Measurements from ENCODE around the gene P4HB.

Gene P4HB

DNA sequence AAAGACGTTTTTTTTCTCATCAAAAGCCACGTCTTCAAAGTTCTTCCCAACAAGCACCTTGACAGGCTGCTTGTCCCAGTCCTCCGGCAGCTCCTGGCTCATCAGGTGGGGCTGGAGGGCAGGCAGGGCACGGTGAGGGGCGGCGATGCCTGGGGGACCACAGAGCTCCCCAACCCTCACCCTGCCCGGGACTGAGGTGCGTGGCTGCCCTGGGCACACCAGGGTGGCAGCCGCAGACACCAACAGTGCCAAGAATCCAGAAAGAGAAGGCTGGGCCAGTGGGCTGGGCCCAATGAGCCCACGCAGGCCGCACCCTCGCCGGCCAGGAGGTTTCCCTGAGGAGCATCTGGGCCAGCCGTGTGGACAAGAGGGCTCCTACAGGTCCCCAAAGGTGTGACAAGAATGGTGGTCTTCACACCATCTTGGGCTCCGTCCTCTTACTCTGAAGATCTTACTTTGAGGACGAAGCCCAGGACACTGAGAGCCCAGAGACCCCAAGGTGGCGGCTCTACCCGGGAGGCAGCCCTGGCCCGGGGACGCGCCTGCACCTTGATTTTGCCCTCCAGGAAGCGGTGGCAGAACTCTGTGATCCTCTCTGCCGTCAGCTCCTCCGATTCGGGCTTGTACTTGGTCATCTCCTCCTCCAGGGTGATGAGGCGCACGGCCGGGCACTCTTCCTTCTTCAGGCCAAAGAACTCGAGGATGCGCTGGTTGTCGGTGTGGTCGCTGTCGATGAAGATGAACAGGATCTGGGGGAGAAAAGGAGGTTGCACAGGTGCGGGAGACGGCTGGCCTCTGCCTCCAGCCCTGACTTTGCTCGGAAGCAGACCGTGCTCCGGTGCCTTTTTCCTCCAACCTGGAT is 14.2 kb downstream of the P4HB start (continued):
- no peak for TF ChIP-seq ZNF394 (tag by site-specific recombination; IDR thresholded peaks at IDR 0.05; ENCODE audit: borderline replicate concordance)
- TF ChIP-seq, protein P1, sequence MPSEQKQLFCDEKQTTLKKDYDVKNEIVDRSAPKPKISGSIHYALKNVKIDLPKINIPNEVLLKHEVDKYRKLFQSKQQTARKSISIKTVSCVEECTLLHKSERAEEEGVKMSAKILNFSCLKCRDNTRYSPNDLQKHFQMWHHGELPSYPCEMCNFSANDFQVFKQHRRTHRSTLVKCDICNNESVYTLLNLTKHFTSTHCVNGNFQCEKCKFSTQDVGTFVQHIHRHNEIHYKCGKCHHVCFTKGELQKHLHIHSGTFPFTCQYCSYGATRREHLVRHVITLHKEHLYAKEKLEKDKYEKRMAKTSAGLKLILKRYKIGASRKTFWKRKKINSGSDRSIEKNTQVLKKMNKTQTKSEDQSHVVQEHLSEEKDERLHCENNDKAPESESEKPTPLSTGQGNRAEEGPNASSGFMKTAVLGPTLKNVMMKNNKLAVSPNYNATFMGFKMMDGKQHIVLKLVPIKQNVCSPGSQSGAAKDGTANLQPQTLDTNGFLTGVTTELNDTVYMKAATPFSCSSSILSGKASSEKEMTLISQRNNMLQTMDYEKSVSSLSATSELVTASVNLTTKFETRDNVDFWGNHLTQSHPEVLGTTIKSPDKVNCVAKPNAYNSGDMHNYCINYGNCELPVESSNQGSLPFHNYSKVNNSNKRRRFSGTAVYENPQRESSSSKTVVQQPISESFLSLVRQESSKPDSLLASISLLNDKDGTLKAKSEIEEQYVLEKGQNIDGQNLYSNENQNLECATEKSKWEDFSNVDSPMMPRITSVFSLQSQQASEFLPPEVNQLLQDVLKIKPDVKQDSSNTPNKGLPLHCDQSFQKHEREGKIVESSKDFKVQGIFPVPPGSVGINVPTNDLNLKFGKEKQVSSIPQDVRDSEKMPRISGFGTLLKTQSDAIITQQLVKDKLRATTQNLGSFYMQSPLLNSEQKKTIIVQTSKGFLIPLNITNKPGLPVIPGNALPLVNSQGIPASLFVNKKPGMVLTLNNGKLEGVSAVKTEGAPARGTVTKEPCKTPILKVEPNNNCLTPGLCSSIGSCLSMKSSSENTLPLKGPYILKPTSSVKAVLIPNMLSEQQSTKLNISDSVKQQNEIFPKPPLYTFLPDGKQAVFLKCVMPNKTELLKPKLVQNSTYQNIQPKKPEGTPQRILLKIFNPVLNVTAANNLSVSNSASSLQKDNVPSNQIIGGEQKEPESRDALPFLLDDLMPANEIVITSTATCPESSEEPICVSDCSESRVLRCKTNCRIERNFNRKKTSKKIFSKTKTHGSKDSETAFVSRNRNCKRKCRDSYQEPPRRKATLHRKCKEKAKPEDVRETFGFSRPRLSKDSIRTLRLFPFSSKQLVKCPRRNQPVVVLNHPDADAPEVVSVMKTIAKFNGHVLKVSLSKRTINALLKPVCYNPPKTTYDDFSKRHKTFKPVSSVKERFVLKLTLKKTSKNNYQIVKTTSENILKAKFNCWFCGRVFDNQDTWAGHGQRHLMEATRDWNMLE (tag by site-specific recombination; conservative IDR thresholded peaks at IDR 0.05; ENCODE audit: low read depth) = no peak
- TF ChIP-seq, protein P2, sequence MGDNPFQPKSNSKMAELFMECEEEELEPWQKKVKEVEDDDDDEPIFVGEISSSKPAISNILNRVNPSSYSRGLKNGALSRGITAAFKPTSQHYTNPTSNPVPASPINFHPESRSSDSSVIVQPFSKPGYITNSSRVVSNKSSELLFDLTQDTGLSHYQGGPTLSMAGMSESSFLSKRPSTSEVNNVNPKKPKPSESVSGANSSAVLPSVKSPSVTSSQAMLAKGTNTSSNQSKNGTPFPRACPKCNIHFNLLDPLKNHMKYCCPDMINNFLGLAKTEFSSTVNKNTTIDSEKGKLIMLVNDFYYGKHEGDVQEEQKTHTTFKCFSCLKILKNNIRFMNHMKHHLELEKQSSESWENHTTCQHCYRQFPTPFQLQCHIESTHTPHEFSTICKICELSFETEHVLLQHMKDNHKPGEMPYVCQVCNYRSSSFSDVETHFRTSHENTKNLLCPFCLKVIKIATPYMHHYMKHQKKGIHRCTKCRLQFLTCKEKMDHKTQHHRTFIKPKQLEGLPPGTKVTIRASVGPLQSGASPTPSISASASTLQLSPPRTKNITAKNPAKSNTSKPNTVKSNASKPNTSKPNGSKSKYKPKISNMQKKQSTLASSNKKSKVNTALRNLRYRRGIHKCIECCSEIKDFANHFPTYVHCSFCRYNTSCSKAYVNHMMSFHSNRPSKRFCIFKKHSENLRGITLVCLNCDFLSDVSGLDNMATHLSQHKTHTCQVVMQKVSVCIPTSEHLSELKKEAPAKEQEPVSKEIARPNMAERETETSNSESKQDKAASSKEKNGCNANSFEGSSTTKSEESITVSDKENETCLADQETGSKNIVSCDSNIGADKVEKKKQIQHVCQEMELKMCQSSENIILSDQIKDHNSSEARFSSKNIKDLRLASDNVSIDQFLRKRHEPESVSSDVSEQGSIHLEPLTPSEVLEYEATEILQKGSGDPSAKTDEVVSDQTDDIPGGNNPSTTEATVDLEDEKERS (tag by site-specific recombination; IDR thresholded peaks at IDR 0.05) = no peak
- no peak for TF ChIP-seq ZBTB17 (tag by site-specific recombination; IDR thresholded peaks at IDR 0.05)
- no peak for TF ChIP-seq ZNF324 (tag by site-specific recombination; IDR thresholded peaks at IDR 0.05)

DNA sequence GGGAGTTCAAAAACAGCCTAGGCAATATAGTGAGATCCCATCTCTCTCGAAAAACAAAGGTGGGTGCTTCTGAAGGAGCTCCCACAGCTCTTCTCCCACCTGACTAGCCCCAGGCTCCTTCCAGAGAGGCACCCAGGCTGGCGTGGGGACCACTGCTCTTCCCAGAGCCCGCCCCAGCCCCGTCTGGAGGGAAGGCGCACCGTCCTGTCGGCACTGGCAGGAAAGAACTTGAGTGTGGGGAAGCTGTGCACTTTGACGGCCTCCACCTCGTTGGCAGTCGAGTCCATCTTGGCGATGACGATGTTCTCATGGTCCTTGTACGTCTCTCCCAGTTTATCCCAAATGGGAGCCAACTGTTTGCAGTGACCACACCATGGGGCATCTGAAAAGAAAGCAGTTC is 15.0 kb downstream of the P4HB start:
- POLR2A ChIA-PET = interaction anchor here (0.5 to 1.3 kb wide), 4 partner anchors 11 to 278 kb away, joined by 3 read pairs; partner anchors contain the start of gene MCRIP1
- peaks cover 29 to 67% of the 10 kb centered on the region in 2 experiments for H3K36me3 ChIP-seq (ENCODE audit: control insufficient read depth in 2 of 2, insufficient read depth in 1 of 2, low read length in 2 of 2)
- TF ChIP-seq, protein P3, sequence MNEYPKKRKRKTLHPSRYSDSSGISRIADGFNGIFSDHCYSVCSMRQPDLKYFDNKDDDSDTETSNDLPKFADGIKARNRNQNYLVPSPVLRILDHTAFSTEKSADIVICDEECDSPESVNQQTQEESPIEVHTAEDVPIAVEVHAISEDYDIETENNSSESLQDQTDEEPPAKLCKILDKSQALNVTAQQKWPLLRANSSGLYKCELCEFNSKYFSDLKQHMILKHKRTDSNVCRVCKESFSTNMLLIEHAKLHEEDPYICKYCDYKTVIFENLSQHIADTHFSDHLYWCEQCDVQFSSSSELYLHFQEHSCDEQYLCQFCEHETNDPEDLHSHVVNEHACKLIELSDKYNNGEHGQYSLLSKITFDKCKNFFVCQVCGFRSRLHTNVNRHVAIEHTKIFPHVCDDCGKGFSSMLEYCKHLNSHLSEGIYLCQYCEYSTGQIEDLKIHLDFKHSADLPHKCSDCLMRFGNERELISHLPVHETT (tag by site-specific recombination; IDR thresholded peaks at IDR 0.05) = no peak
- TF ChIP-seq ZNF600 (tag by site-specific recombination; IDR thresholded peaks at IDR 0.05) = 0 out of 2 replicates have a peak, but pooled peaks have one; percentile 21

DNA sequence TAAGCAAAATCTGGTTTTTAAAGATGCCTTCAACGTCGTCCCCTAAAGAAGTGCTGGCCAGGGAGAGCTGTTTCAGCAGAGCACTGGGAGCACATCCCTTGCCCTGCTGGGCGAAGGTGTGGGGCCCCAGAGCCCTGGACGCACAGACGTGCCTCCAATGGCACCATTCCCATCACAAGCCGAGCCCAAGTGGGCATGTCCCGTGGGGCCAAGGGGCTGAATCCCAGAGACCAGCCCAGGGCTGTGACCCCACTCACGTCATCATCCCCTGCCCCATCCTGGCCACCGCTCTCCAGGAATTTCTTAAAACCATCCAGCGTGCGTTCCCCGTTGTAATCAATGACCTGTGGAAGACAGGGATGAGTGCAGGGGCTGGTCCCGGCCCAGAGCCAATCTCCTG is 15.4 kb downstream of the P4HB start:
- H3K9me3 ChIP-seq (ENCODE audit: control insufficient read depth, insufficient read depth, low read depth, low read length) = no peaks in the 10 kb centered on the region
- no peaks in the 10 kb centered on the region for H3K4me1 ChIP-seq (ENCODE audit: control insufficient read depth, insufficient read depth, low read length)
- no peak overlapping the region for H3K27ac ChIP-seq (ENCODE audit: extremely low read depth, low read depth, low read length)
- H3K36me3 ChIP-seq (ENCODE audit: control insufficient read depth in 2 of 2, insufficient read depth in 1 of 2, low read length in 2 of 2) = peaks cover 24 to 67% of the 10 kb centered on the region in 2 experiments
- POLR2A ChIA-PET = interaction anchor here (0.5 to 1.3 kb wide), 3 partner anchors 12 to 277 kb away, joined by 3 read pairs; partner anchors contain the start of gene MCRIP1
- H3K4me3 ChIP-seq (ENCODE audit: low read depth, low read length) = no peak overlapping the region
- CTCF ChIA-PET = no interaction called here
- TF ChIP-seq ZNF76 (tag by site-specific recombination; IDR thresholded peaks at IDR 0.05; ENCODE audit: borderline replicate concordance, low read depth) = no peak
- TF ChIP-seq, protein P3 (tag by site-specific recombination; IDR thresholded peaks at IDR 0.05) = no peak
- no peak for TF ChIP-seq IKZF3 (tag by site-specific recombination; IDR thresholded peaks at IDR 0.05)
- TF ChIP-seq, protein P4, sequence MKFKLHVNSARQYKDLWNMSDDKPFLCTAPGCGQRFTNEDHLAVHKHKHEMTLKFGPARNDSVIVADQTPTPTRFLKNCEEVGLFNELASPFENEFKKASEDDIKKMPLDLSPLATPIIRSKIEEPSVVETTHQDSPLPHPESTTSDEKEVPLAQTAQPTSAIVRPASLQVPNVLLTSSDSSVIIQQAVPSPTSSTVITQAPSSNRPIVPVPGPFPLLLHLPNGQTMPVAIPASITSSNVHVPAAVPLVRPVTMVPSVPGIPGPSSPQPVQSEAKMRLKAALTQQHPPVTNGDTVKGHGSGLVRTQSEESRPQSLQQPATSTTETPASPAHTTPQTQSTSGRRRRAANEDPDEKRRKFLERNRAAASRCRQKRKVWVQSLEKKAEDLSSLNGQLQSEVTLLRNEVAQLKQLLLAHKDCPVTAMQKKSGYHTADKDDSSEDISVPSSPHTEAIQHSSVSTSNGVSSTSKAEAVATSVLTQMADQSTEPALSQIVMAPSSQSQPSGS (tag by site-specific recombination; IDR thresholded peaks at IDR 0.05; ENCODE audit: low read depth) = no peak
- TF ChIP-seq, protein P5, sequence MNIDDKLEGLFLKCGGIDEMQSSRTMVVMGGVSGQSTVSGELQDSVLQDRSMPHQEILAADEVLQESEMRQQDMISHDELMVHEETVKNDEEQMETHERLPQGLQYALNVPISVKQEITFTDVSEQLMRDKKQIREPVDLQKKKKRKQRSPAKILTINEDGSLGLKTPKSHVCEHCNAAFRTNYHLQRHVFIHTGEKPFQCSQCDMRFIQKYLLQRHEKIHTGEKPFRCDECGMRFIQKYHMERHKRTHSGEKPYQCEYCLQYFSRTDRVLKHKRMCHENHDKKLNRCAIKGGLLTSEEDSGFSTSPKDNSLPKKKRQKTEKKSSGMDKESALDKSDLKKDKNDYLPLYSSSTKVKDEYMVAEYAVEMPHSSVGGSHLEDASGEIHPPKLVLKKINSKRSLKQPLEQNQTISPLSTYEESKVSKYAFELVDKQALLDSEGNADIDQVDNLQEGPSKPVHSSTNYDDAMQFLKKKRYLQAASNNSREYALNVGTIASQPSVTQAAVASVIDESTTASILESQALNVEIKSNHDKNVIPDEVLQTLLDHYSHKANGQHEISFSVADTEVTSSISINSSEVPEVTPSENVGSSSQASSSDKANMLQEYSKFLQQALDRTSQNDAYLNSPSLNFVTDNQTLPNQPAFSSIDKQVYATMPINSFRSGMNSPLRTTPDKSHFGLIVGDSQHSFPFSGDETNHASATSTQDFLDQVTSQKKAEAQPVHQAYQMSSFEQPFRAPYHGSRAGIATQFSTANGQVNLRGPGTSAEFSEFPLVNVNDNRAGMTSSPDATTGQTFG (tag by site-specific recombination; IDR thresholded peaks at IDR 0.05; ENCODE audit: borderline replicate concordance) = no peak

More for the DNA sequence above, 15.0 kb downstream of the P4HB start:
- H3K4me1 ChIP-seq (ENCODE audit: control insufficient read depth, insufficient read depth, low read length) = no peaks in the 10 kb centered on the region
- no peak overlapping the region for H3K4me3 ChIP-seq (ENCODE audit: low read depth, low read length)
- CTCF ChIA-PET = no interaction called here
- H3K9me3 ChIP-seq (ENCODE audit: control insufficient read depth, insufficient read depth, low read depth, low read length) = no peaks in the 10 kb centered on the region
- no peak overlapping the region for H3K27ac ChIP-seq (ENCODE audit: extremely low read depth, low read depth, low read length)

Measured in HEK293 (cell line).